Neuron (in vitro differentiated cells): Measurements from ENCODE around the gene CPT1C.

Source experiments
- H2AFZ ChIP-seq: one replicate; pipeline ENCODE4 v1.6.1; 2013; ENCODE audit warnings: low read depth, mild to moderate bottlenecking, inconsistent platforms, low read length, moderate library complexity
- H3K27me3 ChIP-seq: one replicate; pipeline ENCODE4 v1.6.1; 2013; ENCODE audit warnings: low read length; ENCODE audit not compliant: insufficient read depth
- H3K36me3 ChIP-seq: one replicate; pipeline ENCODE4 v1.6.1; 2013; ENCODE audit warnings: low read length; ENCODE audit not compliant: insufficient read depth
- H3K4me1 ChIP-seq: one replicate; pipeline ENCODE4 v1.6.1; 2013; ENCODE audit warnings: low read length; ENCODE audit not compliant: insufficient read depth
- H3K4me3 ChIP-seq: 2 replicates; pipeline ENCODE4 v1.5.1; 2013; ENCODE audit warnings: mild to moderate bottlenecking, low read length, moderate library complexity
- H3K9me3 ChIP-seq: one replicate; pipeline ENCODE4 v1.6.1; 2013; ENCODE audit warnings: low read length

CPT1C gene

GRCh38 chr19:49665351-49666119 is 25.4 kb upstream of the CPT1C start, which contains the start of the genes BCL2L12 and IRF3:
Gene BCL2L12 (plus strand): TSS chr19:49665933. CDS start chr19:49666693, 760 bp downstream.
Gene IRF3 (minus strand): TSS chr19:49665857. CDS start chr19:49664838, 1,019 bp downstream.
- no peak within 1 kb of the TSS for H2AFZ ChIP-seq
- peaks cover 29% of the 10 kb centered on the region for H3K36me3 ChIP-seq
- H3K4me3 ChIP-seq: peak within 1 kb of the TSS; percentile 65
- no peaks in the 10 kb centered on the region for H3K9me3 ChIP-seq
- H3K27me3 ChIP-seq: no peaks in the 10 kb centered on the region
- peaks cover 14% of the 10 kb centered on the region for H3K4me1 ChIP-seq

- no peaks in the 10 kb centered on the region for H3K27me3 ChIP-seq
- no peaks in the 10 kb centered on the region for H3K9me3 ChIP-seq
- peaks cover 14% of the 10 kb centered on the region for H3K4me1 ChIP-seq
- peaks cover 25% of the 10 kb centered on the region for H3K36me3 ChIP-seq
- peak overlapping the region; percentile 65 for H3K4me3 ChIP-seq
- no peak overlapping the region for H2AFZ ChIP-seq
Observed at GRCh38 chr19:49666120-49666444, 24.8 kb upstream of the CPT1C start.

- H3K4me1 ChIP-seq: peaks cover 21% of the 10 kb centered on the region
Observed at GRCh38 chr19:49667473-49667872, 23.4 kb upstream of the CPT1C start.

GRCh38 chr19:49669516-49669915 is 21.4 kb upstream of the CPT1C start:
- H3K27me3 ChIP-seq: no peaks in the 10 kb centered on the region
- peaks cover 11% of the 10 kb centered on the region for H3K36me3 ChIP-seq
- no peak overlapping the region for H2AFZ ChIP-seq
- no peak overlapping the region for H3K4me3 ChIP-seq
- peaks cover 17% of the 10 kb centered on the region for H3K4me1 ChIP-seq
- no peaks in the 10 kb centered on the region for H3K9me3 ChIP-seq

More at GRCh38 chr19:49667473-49667872, 23.4 kb upstream of the CPT1C start:
- Histone ChIP-seq H3K4me3 (no peak overlapping the region), H3K27me3 (no peaks in the 10 kb centered on the region), H3K36me3 (peaks cover 14% of the 10 kb centered on the region), H2AFZ (no peak overlapping the region), H3K9me3 (no peaks in the 10 kb centered on the region)

GRCh38 chr19:49672131-49672919 is 18.6 kb upstream of the CPT1C start:
- Histone ChIP-seq H3K36me3 (peaks cover 11% of the 10 kb centered on the region), H3K27me3 (no peaks in the 10 kb centered on the region), H2AFZ (peak overlapping the region; percentile 39), H3K4me1 (peaks cover 7% of the 10 kb centered on the region), H3K9me3 (no peaks in the 10 kb centered on the region), H3K4me3 (peak overlapping the region; percentile 27)

- Histone ChIP-seq H3K9me3 (no peaks in the 10 kb centered on the region), H2AFZ (peak overlapping the region; percentile 73), H3K4me1 (peaks cover 34% of the 10 kb centered on the region), H3K27me3 (no peaks in the 10 kb centered on the region), H3K4me3 (peak overlapping the region; percentile 52), H3K36me3 (peaks cover 9% of the 10 kb centered on the region)
Observed at GRCh38 chr19:49676136-49676783, 14.7 kb upstream of the CPT1C start.

- Histone ChIP-seq H2AFZ (no peak overlapping the region), H3K27me3 (no peaks in the 10 kb centered on the region), H3K4me3 (peak overlapping the region; percentile 95), H3K4me1 (peaks cover 32% of the 10 kb centered on the region), H3K9me3 (no peaks in the 10 kb centered on the region), H3K36me3 (peaks cover 12% of the 10 kb centered on the region)
Observed at GRCh38 chr19:49676784-49677230, 14.1 kb upstream of the CPT1C start.

- H3K4me3 ChIP-seq: peak within 1 kb of the TSS; percentile 95
- H2AFZ ChIP-seq: peak within 1 kb of the TSS; percentile 73
- H3K36me3 ChIP-seq: peaks cover 18% of the 10 kb centered on the region
- no peaks in the 10 kb centered on the region for H3K9me3 ChIP-seq
- no peaks in the 10 kb centered on the region for H3K27me3 ChIP-seq
- peaks cover 28% of the 10 kb centered on the region for H3K4me1 ChIP-seq
Observed at GRCh38 chr19:49677231-49677900, 13.6 kb upstream of the CPT1C start, which contains the start of gene PRMT1. Gene PRMT1 (plus strand): TSS chr19:49677271. CDS start chr19:49677281, 10 bp downstream.

GRCh38 chr19:49677901-49678674 is 12.8 kb upstream of the CPT1C start:
- peaks cover 23% of the 10 kb centered on the region for H3K36me3 ChIP-seq
- H3K27me3 ChIP-seq: no peaks in the 10 kb centered on the region
- peaks cover 28% of the 10 kb centered on the region for H3K4me1 ChIP-seq
- no peak overlapping the region for H2AFZ ChIP-seq
- H3K4me3 ChIP-seq: peak overlapping the region; percentile 95
- H3K9me3 ChIP-seq: no peaks in the 10 kb centered on the region

GRCh38 chr19:49678985-49679770 is 11.7 kb upstream of the CPT1C start:
- Histone ChIP-seq H3K27me3 (no peaks in the 10 kb centered on the region), H3K9me3 (no peaks in the 10 kb centered on the region), H3K4me1 (peaks cover 28% of the 10 kb centered on the region), H2AFZ (no peak overlapping the region), H3K36me3 (peaks cover 26% of the 10 kb centered on the region), H3K4me3 (no peak overlapping the region)

- Histone ChIP-seq H3K4me3 (no peak overlapping the region), H3K4me1 (peaks cover 28% of the 10 kb centered on the region), H3K9me3 (no peaks in the 10 kb centered on the region), H3K27me3 (no peaks in the 10 kb centered on the region), H2AFZ (no peak overlapping the region), H3K36me3 (peaks cover 33% of the 10 kb centered on the region)
Observed at GRCh38 chr19:49679771-49680413, 11.0 kb upstream of the CPT1C start.
